Measurements from ENCODE around the gene CYTH2.

CYTH2 gene

GRCh38 chr19:48524221-48524620, 55.1 kb downstream of the CYTH2 start:
- Histone ChIP-seq H3K36me3 (ENCODE audit: low read depth) (no peaks in the 10 kb centered on the region), H3K27ac (ENCODE audit: poor library complexity, severe bottlenecking) (no peak overlapping the region), H3K4me1 (ENCODE audit: insufficient read depth, poor library complexity, severe bottlenecking) (no peaks in the 10 kb centered on the region), H3K9me3 (ENCODE audit: severe bottlenecking) (peaks cover 8% of the 10 kb centered on the region), H3K27me3 (ENCODE audit: insufficient read depth, poor library complexity, severe bottlenecking) (no peaks in the 10 kb centered on the region), H3K4me3 (ENCODE audit: severe bottlenecking) (no peak overlapping the region)
- ATAC-seq (ENCODE audit: low read depth), result no peak
- TF ChIP-seq CTCF (IDR thresholded peaks at IDR 0.05; ENCODE audit: poor library complexity, severe bottlenecking), result no peak
- DNase-seq (ENCODE audit: low spot score), result no peak

- Histone ChIP-seq H3K9me3 (ENCODE audit: severe bottlenecking) (peaks cover 8% of the 10 kb centered on the region), H3K36me3 (ENCODE audit: low read depth) (no peaks in the 10 kb centered on the region), H3K4me1 (ENCODE audit: insufficient read depth, poor library complexity, severe bottlenecking) (no peaks in the 10 kb centered on the region), H3K27ac (ENCODE audit: poor library complexity, severe bottlenecking) (no peak overlapping the region), H3K27me3 (ENCODE audit: insufficient read depth, poor library complexity, severe bottlenecking) (no peaks in the 10 kb centered on the region), H3K4me3 (ENCODE audit: severe bottlenecking) (no peak overlapping the region)
- ATAC-seq (ENCODE audit: low read depth) (peak; percentile 31; the same call in 1 of the 3 replicates), DNase-seq (ENCODE audit: low spot score) (no peak)
- TF ChIP-seq CTCF (IDR thresholded peaks at IDR 0.05; ENCODE audit: poor library complexity, severe bottlenecking), result no peak
Observed at GRCh38 chr19:48524732-48525131, 55.6 kb downstream of the CYTH2 start.

- H3K27ac ChIP-seq (ENCODE audit: poor library complexity, severe bottlenecking), result no peak overlapping the region
- peaks cover 8% of the 10 kb centered on the region for H3K9me3 ChIP-seq (ENCODE audit: severe bottlenecking)
- H3K27me3 ChIP-seq (ENCODE audit: insufficient read depth, poor library complexity, severe bottlenecking), result no peaks in the 10 kb centered on the region
- no peak for TF ChIP-seq CTCF (IDR thresholded peaks at IDR 0.05; ENCODE audit: poor library complexity, severe bottlenecking)
- H3K36me3 ChIP-seq (ENCODE audit: low read depth), result no peaks in the 10 kb centered on the region
- DNase-seq (ENCODE audit: low spot score) (no peak), ATAC-seq (ENCODE audit: low read depth) (no peak)
- no peak overlapping the region for H3K4me3 ChIP-seq (ENCODE audit: severe bottlenecking)
- no peaks in the 10 kb centered on the region for H3K4me1 ChIP-seq (ENCODE audit: insufficient read depth, poor library complexity, severe bottlenecking)
Observed at GRCh38 chr19:48529156-48529555, 60.0 kb downstream of the CYTH2 start.

- Histone ChIP-seq H3K27me3 (ENCODE audit: insufficient read depth, poor library complexity, severe bottlenecking) (no peaks in the 10 kb centered on the region), H3K9me3 (ENCODE audit: severe bottlenecking) (peaks cover 5% of the 10 kb centered on the region), H3K4me3 (ENCODE audit: severe bottlenecking) (no peak overlapping the region), H3K4me1 (ENCODE audit: insufficient read depth, poor library complexity, severe bottlenecking) (no peaks in the 10 kb centered on the region), H3K27ac (ENCODE audit: poor library complexity, severe bottlenecking) (no peak overlapping the region), H3K36me3 (ENCODE audit: low read depth) (no peaks in the 10 kb centered on the region)
- ATAC-seq (ENCODE audit: low read depth) (no peak), DNase-seq (ENCODE audit: low spot score) (no peak)
- TF ChIP-seq CTCF (IDR thresholded peaks at IDR 0.05; ENCODE audit: poor library complexity, severe bottlenecking), result no peak
Observed at GRCh38 chr19:48530066-48530720, 61.0 kb downstream of the CYTH2 start.

- H3K9me3 ChIP-seq (ENCODE audit: severe bottlenecking), result peaks cover 5% of the 10 kb centered on the region
- ATAC-seq (ENCODE audit: low read depth) (no peak), DNase-seq (ENCODE audit: low spot score) (no peak)
- no peak overlapping the region for H3K27ac ChIP-seq (ENCODE audit: poor library complexity, severe bottlenecking)
- no peaks in the 10 kb centered on the region for H3K27me3 ChIP-seq (ENCODE audit: insufficient read depth, poor library complexity, severe bottlenecking)
- H3K4me1 ChIP-seq (ENCODE audit: insufficient read depth, poor library complexity, severe bottlenecking), result no peaks in the 10 kb centered on the region
- no peak for TF ChIP-seq CTCF (IDR thresholded peaks at IDR 0.05; ENCODE audit: poor library complexity, severe bottlenecking)
- no peaks in the 10 kb centered on the region for H3K36me3 ChIP-seq (ENCODE audit: low read depth)
- H3K4me3 ChIP-seq (ENCODE audit: severe bottlenecking), result no peak overlapping the region
Observed at GRCh38 chr19:48530770-48531169, 61.6 kb downstream of the CYTH2 start.
